ENCODE data around the gene MTIF2.
"Not testable (repeated sequence)": the region's sequence is repeated elsewhere in the genome, so short reads cannot be mapped to it uniquely, and the experiment has no call there.

MTIF2 gene

GRCh38 chr2:55268907-55269644 lies at the start of gene MTIF2:
Gene MTIF2, minus strand, starts transcription at chr2:55269231. Its CDS starts 5,373 bp downstream, at chr2:55263858.
- peak; percentile 95 for DNase-seq (ENCODE audit: low read depth, low spot score)

GRCh38 chr2:55314985-55315384 lies 46.0 kb upstream of the MTIF2 start:
- no peak for DNase-seq (ENCODE audit: low read depth, low spot score)

- no peak for DNase-seq (ENCODE audit: low read depth, low spot score)
Observed at GRCh38 chr2:55311444-55311870, 42.4 kb upstream of the MTIF2 start.

- DNase-seq (ENCODE audit: low read depth, low spot score): no peak
Observed at GRCh38 chr2:55309446-55309845, 40.4 kb upstream of the MTIF2 start.

GRCh38 chr2:55302241-55302640 lies 33.2 kb upstream of the MTIF2 start:
- no peak for DNase-seq (ENCODE audit: low read depth, low spot score)

GRCh38 chr2:55301277-55301676 lies 32.2 kb upstream of the MTIF2 start:
- DNase-seq (ENCODE audit: low read depth, low spot score): no peak

GRCh38 chr2:55296393-55296792 lies 27.4 kb upstream of the MTIF2 start:
- DNase-seq (ENCODE audit: low read depth, low spot score): no peak

GRCh38 chr2:55283083-55283482 lies 14.1 kb upstream of the MTIF2 start:
- DNase-seq (ENCODE audit: low read depth, low spot score): no peak

- DNase-seq (ENCODE audit: low read depth, low spot score): peak; percentile 92
Observed at GRCh38 chr2:55282110-55282917, 13.3 kb upstream of the MTIF2 start.

GRCh38 chr2:55280851-55281546 lies 12.0 kb upstream of the MTIF2 start:
- not testable (repeated sequence) for DNase-seq (ENCODE audit: low read depth, low spot score)

- peak; percentile 47 for DNase-seq (ENCODE audit: low read depth, low spot score)
Observed at GRCh38 chr2:55279859-55280424, 10.9 kb upstream of the MTIF2 start.

- peak; percentile 77 for DNase-seq (ENCODE audit: low read depth, low spot score)
Observed at GRCh38 chr2:55279214-55279835, 10.3 kb upstream of the MTIF2 start.

- no peak for DNase-seq (ENCODE audit: low read depth, low spot score)
Observed at GRCh38 chr2:55277310-55277709, 8.3 kb upstream of the MTIF2 start.

GRCh38 chr2:55274346-55274745 lies 5.3 kb upstream of the MTIF2 start:
- DNase-seq (ENCODE audit: low read depth, low spot score): not testable (repeated sequence)

GRCh38 chr2:55269645-55269990 lies 587 bp upstream of the MTIF2 start:
- DNase-seq (ENCODE audit: low read depth, low spot score): peak; percentile 18

- no peak for DNase-seq (ENCODE audit: low read depth, low spot score)
Observed at GRCh38 chr2:55268288-55268906, 634 bp downstream of the MTIF2 start.

GRCh38 chr2:55259586-55259985 lies 9.4 kb downstream of the MTIF2 start:
- DNase-seq (ENCODE audit: low read depth, low spot score): not testable (repeated sequence)

GRCh38 chr2:55252832-55253231 lies 16.2 kb downstream of the MTIF2 start:
- DNase-seq (ENCODE audit: low read depth, low spot score): no peak

GRCh38 chr2:55247025-55247424 lies 22.0 kb downstream of the MTIF2 start:
- no peak for DNase-seq (ENCODE audit: low read depth, low spot score)

GRCh38 chr2:55245411-55245810 lies 23.6 kb downstream of the MTIF2 start:
- DNase-seq (ENCODE audit: low read depth, low spot score): no peak

GRCh38 chr2:55242617-55243016 lies 26.4 kb downstream of the MTIF2 start:
- no peak for DNase-seq (ENCODE audit: low read depth, low spot score)
